ENCODE data around the gene SNRPA. TPM values are rescaled to one million over a fixed set of nuclear protein-coding genes. Genes with fewer than 3 reads are reported as not detected.

The SNRPA gene
- total and polyA plus RNA-seq, 2 of the 8 experiments (the other 6 are each of a cell fraction or from before 2014, with no cell fraction given): 201 to 202 TPM

GRCh38 chr19:40810160-40810559 lies 59.2 kb downstream of the SNRPA start:
- DNase-seq (ENCODE audit: low read depth in 1 of 2, low spot score in 2 of 2) (no peak), FAIRE-seq (no peak)
- Histone ChIP-seq H4K20me1 (replicated peaks in 1 of 2; ENCODE audit: control insufficient read depth in 1 of 2, insufficient read depth in 2 of 2, low read length in 2 of 2) (peaks cover 24 to 30% of the 10 kb centered on the region in 2 experiments), H3K79me1 (ENCODE audit: low read depth, low read length) (peaks cover 6% of the 10 kb centered on the region; the same call in 1 of the 2 replicates), H3K27me3 (replicated peaks in 1 of 4; ENCODE audit: control insufficient read depth in 3 of 4, extremely low read depth in 1 of 4, insufficient read depth in 3 of 4, low read length in 3 of 4) (peaks cover 0 to 3% (median 0%) of the 10 kb centered on the region in 4 experiments; a peak in 2 of 7 replicates), H3K79me2 (ENCODE audit: control insufficient read depth in 1 of 2, insufficient read depth in 2 of 2, low read length in 2 of 2) (peaks cover 0 to 22% of the 10 kb centered on the region in 2 experiments; a peak in 2 of 4 replicates), H3K4me1 (replicated peaks in 1 of 4; ENCODE audit: control insufficient read depth in 3 of 4, insufficient read depth in 4 of 4, low read length in 3 of 4) (peaks cover 6 to 32% (median 15%) of the 10 kb centered on the region in 4 experiments), H2BK12ac (ENCODE audit: low read depth, low read length) (no peak overlapping the region), H3K9me3 (ENCODE audit: insufficient read depth in 2 of 2, low read depth in 1 of 2, low read length in 1 of 2) (no peaks in the 10 kb centered on the region), H2AK5ac (ENCODE audit: low read depth, low read length) (no peak overlapping the region), H3K14ac (ENCODE audit: insufficient read length) (no peak overlapping the region), H2BK20ac (ENCODE audit: low read length) (no peak overlapping the region), H4K8ac (ENCODE audit: extremely low read depth, insufficient read depth, low read length) (no peak overlapping the region), H3K27ac (ENCODE audit: low read depth, low read length) (no peak overlapping the region), H2BK5ac (ENCODE audit: low read depth, low read length) (no peak overlapping the region), H3K56ac (replicated peaks; ENCODE audit: insufficient read length, low read depth, low read length) (no peak overlapping the region), H3K4me3 (ENCODE audit: extremely low read depth in 1 of 4, insufficient read depth in 2 of 4, low read depth in 3 of 4, low read length in 4 of 4) (peak overlapping the region; percentile 34 to 65 (median 46)), H2BK120ac (replicated peaks; ENCODE audit: low read depth, low read length) (no peak overlapping the region), H3K4ac (replicated peaks; ENCODE audit: insufficient read length, low read depth, low read length) (no peak overlapping the region), H3K23ac (ENCODE audit: insufficient read length) (no peak overlapping the region), H3K18ac (ENCODE audit: extremely low read depth, low read length) (no peak overlapping the region), H3K4me2 (ENCODE audit: insufficient read depth in 1 of 2, low read depth in 2 of 2, low read length in 2 of 2) (peak overlapping the region; percentile 71 to 94), H4K5ac (ENCODE audit: insufficient read length, low read depth, low read length) (no peak overlapping the region), H2BK15ac (ENCODE audit: low read length) (no peak overlapping the region), H3K36me3 (ENCODE audit: control insufficient read depth in 2 of 4, insufficient read depth in 4 of 4, low read length in 3 of 4) (peaks cover 3 to 21% (median 13%) of the 10 kb centered on the region in 4 experiments; a peak in 6 of 8 replicates), H2AFZ (ENCODE audit: low read length) (no peak overlapping the region), H3K9ac (replicated peaks in 1 of 4; ENCODE audit: extremely low read depth in 1 of 4, low read depth in 3 of 4, low read length in 3 of 4) (no peak overlapping the region), H4K91ac (replicated peaks; ENCODE audit: insufficient read length, low read length) (no peak overlapping the region), H3K23me2 (ENCODE audit: low read depth, low read length) (peaks cover 12% of the 10 kb centered on the region; the same call in 1 of the 2 replicates)
- POLR2A ChIA-PET (ENCODE audit: partially characterized antibody): interaction anchor here (0.9 to 15.5 kb wide), 4 partner anchors 10 to 66 kb away, joined by 4 to 218 read pairs (median 4); partner anchors contain the start of genes ACTMAP, MIA and RAB4B
- WGBS, 2 experiments (ENCODE audit: extremely low coverage in 1 of 2, insufficient coverage in 1 of 2, insufficient read length in 1 of 2, insufficient replicate concordance in 2 of 2, low coverage in 1 of 2, low lambda C conversion rate in 2 of 2, missing lambda C conversion rate in 1 of 2): 59% methylated on average over 12 of the region's 14 CpGs; no CpG with 5 or more reads in 1 of the 2 experiments
- CTCF ChIA-PET (ENCODE audit: partially characterized antibody): interaction anchor here (0.9 to 1.4 kb wide), 2 partner anchors 10 to 147 kb away, joined by 4 read pairs; no protein-coding TSS in a partner anchor
- no peak for TF ChIP-seq JUN (IDR thresholded peaks at IDR 0.05; ENCODE audit: low read depth, low read length)
- no peak for TF ChIP-seq BRCA1 (IDR thresholded peaks at IDR 0.05; ENCODE audit: low read depth, low read length)

Data from H1 (cell line).